B cell (primary cell): Measurements from ENCODE around the gene MRPL4. TPM values are rescaled to one million over a fixed set of nuclear protein-coding genes. Genes with fewer than 3 reads are reported as not detected.
"Not testable (repeated sequence)": the region's sequence is repeated elsewhere in the genome, so short reads cannot be mapped to it uniquely, and the experiment has no call there.

Source experiments
- ATAC-seq: fragments of 200-7000 bp; cut with Tn5 transposase; one replicate; pipeline ENCODE4 v1.10.0; 2021; ENCODE audit warnings: low read depth, mild to moderate bottlenecking, moderate number of reproducible peaks, moderate library complexity
- CTCF ChIA-PET: fragments of 350-600 bp; sonication (Branson Sonifier 250); formaldehyde crosslinking; loops from one replicate; lab custom pipeline; 2021; ENCODE audit warnings: antibody characterized with exemption, inconsistent platforms; lab: Charles Lee
- POLR2A ChIA-PET: fragments of 350-600 bp; sonication (Branson Sonifier 250); formaldehyde crosslinking; loops from one replicate; lab custom pipeline; 2021; ENCODE audit warnings: antibody characterized with exemption; lab: Charles Lee
- DNase-seq: peaks from one replicate; pipeline ENCODE4 v3.0.0; 2013
- H2AFZ ChIP-seq: 2 replicates; pipeline ENCODE4 v1.6.1; 2012; ENCODE audit warnings: mild to moderate bottlenecking, low read depth, low read length; ENCODE audit not compliant: insufficient read depth, poor library complexity, severe bottlenecking
- H3K27ac ChIP-seq, 2 donors: 1 replicate in 1 of 2; 2 replicates in 1 of 2; pipeline ENCODE4 v1.5.1; 2012 to 2013; ENCODE audit warnings: low read length in 2 of 2, mild to moderate bottlenecking in 2 of 2, moderate library complexity in 1 of 2
- H3K27me3 ChIP-seq, 4 experiments: fragments of 200-600 bp in 1 of 4; sonication (generic) in 1 of 4; replicated peaks in 1 of 4; 1 replicate in 2 of 4; 2 replicates in 2 of 4; pipeline versions ENCODE4 v1.6.1 to v1.7.0; 2013 to 2016; ENCODE audit warnings: low read length in 3 of 4, mild to moderate bottlenecking in 2 of 4, mixed read lengths in 1 of 4, moderate library complexity in 1 of 4; ENCODE audit not compliant: insufficient read depth in 4 of 4, control insufficient read depth in 3 of 4; ENCODE audit errors: control extremely low read depth in 1 of 4
- H3K36me3 ChIP-seq, 2 experiments: replicated peaks in 1 of 2; 1 replicate in 1 of 2; 2 replicates in 1 of 2; pipeline versions ENCODE4 v1.6.1 to v1.7.1; 2013; ENCODE audit warnings: low read length in 1 of 2; ENCODE audit not compliant: insufficient read depth in 2 of 2, control insufficient read depth in 1 of 2; ENCODE audit errors: control extremely low read depth in 1 of 2, extremely low read depth in 1 of 2
- H3K4me1 ChIP-seq, 2 donors: fragments of 200-600 bp in 1 of 2; sonication (generic) in 1 of 2; 1 replicate in 1 of 2; 2 replicates in 1 of 2; pipeline versions ENCODE4 v1.5.1 to v1.6.1; 2013 to 2017; ENCODE audit warnings: low read length in 2 of 2; ENCODE audit not compliant: control insufficient read depth in 2 of 2, insufficient read depth in 2 of 2
- H3K4me2 ChIP-seq: replicated peaks from 2 replicates; pipeline ENCODE3; 2012; ENCODE audit warnings: mild to moderate bottlenecking, low read depth, low read length; ENCODE audit not compliant: poor library complexity, severe bottlenecking
- H3K4me3 ChIP-seq, 5 experiments: fragments of 200-600 bp in 1 of 5; sonication (generic) in 1 of 5; 1 replicate in 3 of 5; 2 replicates in 2 of 5; pipeline versions ENCODE4 v1.5.1 to v1.7.0; 2011 to 2016; ENCODE audit warnings: low read length in 4 of 5, mild to moderate bottlenecking in 4 of 5, low read depth in 2 of 5, control low read depth in 1 of 5, moderate library complexity in 1 of 5; ENCODE audit not compliant: insufficient read depth in 1 of 5; ENCODE audit errors: control extremely low read depth in 1 of 5, extremely low read depth in 1 of 5
- H3K79me2 ChIP-seq: fragments of 200-600 bp; sonication (generic); one replicate; pipeline ENCODE4 v1.6.0; 2016; ENCODE audit warnings: low read length; ENCODE audit not compliant: control insufficient read depth, insufficient read depth
- H3K9ac ChIP-seq: fragments of 200-600 bp; sonication (generic); 2 replicates; pipeline ENCODE4 v1.6.1; 2017; ENCODE audit warnings: mild to moderate bottlenecking, low read length, moderate library complexity
- H3K9me3 ChIP-seq, 3 donors: one replicate each; pipeline versions ENCODE4 v1.6.1 to v1.7.1; 2013; ENCODE audit warnings: low read length in 2 of 3; ENCODE audit not compliant: control insufficient read depth in 2 of 3, insufficient read depth in 1 of 3; ENCODE audit errors: control extremely low read depth in 1 of 3
- H4K20me1 ChIP-seq: 2 replicates; pipeline ENCODE4 v1.6.0; 2012; ENCODE audit warnings: mild to moderate bottlenecking, low read length; ENCODE audit not compliant: insufficient read depth, control insufficient read depth, poor library complexity, severe bottlenecking
- H3K27ac Mint-ChIP-seq: one replicate; pipeline ENCODE4 v1.8.0; 2021; ENCODE audit warnings: mixed read lengths
- H3K27me3 Mint-ChIP-seq: one replicate; pipeline ENCODE4 v1.8.0; 2021; ENCODE audit warnings: mixed read lengths
- H3K4me1 Mint-ChIP-seq: one replicate; pipeline ENCODE4 v1.8.0; 2021; ENCODE audit warnings: mixed read lengths
- H3K4me3 Mint-ChIP-seq: one replicate; pipeline ENCODE4 v1.8.0; 2021; ENCODE audit warnings: mixed read lengths
- H3K9me3 Mint-ChIP-seq: one replicate; pipeline ENCODE4 v1.8.0; 2022; ENCODE audit warnings: mixed read lengths; ENCODE audit not compliant: insufficient read depth
- EZH2 ChIP-seq: IDR thresholded peaks from 2 replicates; pipeline ENCODE4 v1.6.1; 2012; ENCODE audit warnings: borderline replicate concordance, low read depth, mild to moderate bottlenecking, moderate library complexity, low read length; ENCODE audit not compliant: insufficient read depth, poor library complexity, severe bottlenecking
- WGBS: methylation state at CpG from one replicate; pipeline ENCODE4 v1.1.5; 2013; ENCODE audit warnings: missing lambda C conversion rate; ENCODE audit not compliant: insufficient coverage; 5-methylcytosine and 5-hydroxymethylcytosine counted together
- intact Hi-C: fragments of 100-400 bp; cut with micrococcal nuclease; formaldehyde crosslinking; loops from one replicate; pipeline ENCODE4 v1.10.0; 2022
- polyA plus RNA-seq: library from polyadenylated mRNA; depleted of rRNA; stranded (reverse); fragments of >200 nt; gene quantifications from 2 replicates; pipeline ENCODE4 v1.2.3, GENCODE V29; 2012
- total RNA-seq, 2 donors: library from RNA; stranded (reverse); fragments of 120-200 nt in 1 of 2; gene quantifications; 1 replicate in 1 of 2; 2 replicates in 1 of 2; pipeline versions ENCODE4 v1.2.3 to v1.2.4, GENCODE V29; 2013 to 2022
- TF ChIP-seq, protein P1 (sequence below): fragments of 200-600 bp; IDR thresholded peaks from one replicate; pipeline ENCODE4 v1.8.0; 2022; ENCODE audit warnings: antibody characterized with exemption, mild to moderate bottlenecking

MRPL4 gene
- total and polyA plus RNA-seq, 2 donors (not counting 1 experiment from before 2014, with no cell fraction given) = 39.8 to 81.1 TPM

DNA sequence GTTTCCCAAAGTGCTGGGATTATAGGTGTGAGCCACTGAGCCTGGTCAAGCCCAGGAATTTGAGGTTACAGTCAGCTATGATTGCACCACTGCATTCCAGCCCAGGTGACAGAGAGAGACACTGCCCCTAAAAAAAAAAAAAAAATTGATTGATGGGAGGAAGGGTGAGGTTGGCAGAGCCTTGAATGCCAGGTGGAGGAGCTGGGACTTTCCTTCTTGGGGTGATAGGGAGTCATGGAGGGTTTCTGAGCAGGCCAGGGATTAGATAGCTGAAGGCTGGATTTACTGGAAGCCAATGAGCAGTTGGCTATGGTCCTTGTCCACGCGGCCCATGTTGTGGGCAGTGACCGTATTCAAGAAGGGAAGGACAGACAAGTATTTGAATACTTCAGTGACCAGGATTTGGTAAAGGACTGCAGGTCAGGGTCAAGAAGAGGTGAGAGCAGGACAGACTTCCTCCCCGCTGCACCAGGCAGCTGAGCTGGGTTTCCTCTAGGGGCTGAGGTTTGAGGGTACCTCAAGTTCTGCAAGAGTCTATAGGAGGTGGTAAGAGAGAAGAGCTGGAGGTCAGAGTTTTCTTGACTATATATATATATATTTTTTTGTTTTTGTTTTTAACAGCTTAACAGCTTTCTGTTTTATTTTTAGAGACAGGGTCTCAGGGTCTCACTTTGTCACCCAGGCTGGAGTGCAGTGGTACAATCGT lies 27.9 kb downstream of the MRPL4 start:
- H3K27me3 Mint-ChIP-seq = no peaks in the 10 kb centered on the region
- WGBS = 43% methylated on average over 4 of the region's 5 CpGs
- H3K9me3 Mint-ChIP-seq = no peaks in the 10 kb centered on the region
- H3K36me3 ChIP-seq = peaks cover 0 to 30% of the 10 kb centered on the region in 2 experiments
- no peaks in the 10 kb centered on the region for H3K79me2 ChIP-seq
- H3K4me3 Mint-ChIP-seq = no peak overlapping the region
- no peak for TF ChIP-seq EZH2
- TF ChIP-seq, protein P1, sequence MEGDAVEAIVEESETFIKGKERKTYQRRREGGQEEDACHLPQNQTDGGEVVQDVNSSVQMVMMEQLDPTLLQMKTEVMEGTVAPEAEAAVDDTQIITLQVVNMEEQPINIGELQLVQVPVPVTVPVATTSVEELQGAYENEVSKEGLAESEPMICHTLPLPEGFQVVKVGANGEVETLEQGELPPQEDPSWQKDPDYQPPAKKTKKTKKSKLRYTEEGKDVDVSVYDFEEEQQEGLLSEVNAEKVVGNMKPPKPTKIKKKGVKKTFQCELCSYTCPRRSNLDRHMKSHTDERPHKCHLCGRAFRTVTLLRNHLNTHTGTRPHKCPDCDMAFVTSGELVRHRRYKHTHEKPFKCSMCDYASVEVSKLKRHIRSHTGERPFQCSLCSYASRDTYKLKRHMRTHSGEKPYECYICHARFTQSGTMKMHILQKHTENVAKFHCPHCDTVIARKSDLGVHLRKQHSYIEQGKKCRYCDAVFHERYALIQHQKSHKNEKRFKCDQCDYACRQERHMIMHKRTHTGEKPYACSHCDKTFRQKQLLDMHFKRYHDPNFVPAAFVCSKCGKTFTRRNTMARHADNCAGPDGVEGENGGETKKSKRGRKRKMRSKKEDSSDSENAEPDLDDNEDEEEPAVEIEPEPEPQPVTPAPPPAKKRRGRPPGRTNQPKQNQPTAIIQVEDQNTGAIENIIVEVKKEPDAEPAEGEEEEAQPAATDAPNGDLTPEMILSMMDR = no peak
- no peaks in the 10 kb centered on the region for H3K27me3 ChIP-seq
- POLR2A ChIA-PET = interaction anchor here (0.6 to 1.1 kb wide), 5 partner anchors 9 to 111 kb away, joined by 3 to 5 read pairs (median 3); partner anchors contain the start of genes ICAM1 and ICAM5
- no peak overlapping the region for H3K9ac ChIP-seq
- ATAC-seq = no peak
- intact Hi-C loops = no loop called here
- no peak overlapping the region for H3K4me3 ChIP-seq
- CTCF ChIA-PET = interaction anchor here (0.6 to 2.7 kb wide), 8 partner anchors 9 to 226 kb away, joined by 3 to 11 read pairs (median 4); partner anchors contain the start of gene ICAM1
- no peaks in the 10 kb centered on the region for H4K20me1 ChIP-seq
- no peak overlapping the region for H2AFZ ChIP-seq
- peak; percentile 24 for DNase-seq
- H3K27ac Mint-ChIP-seq = peak overlapping the region; percentile 73
- H3K4me1 Mint-ChIP-seq = peaks cover 9% of the 10 kb centered on the region
- H3K27ac ChIP-seq = no peak overlapping the region
- H3K9me3 ChIP-seq = no peaks in the 10 kb centered on the region
- no peak overlapping the region for H3K4me2 ChIP-seq
- H3K4me1 ChIP-seq = peaks cover 4 to 5% of the 10 kb centered on the region in 2 donors

DNA sequence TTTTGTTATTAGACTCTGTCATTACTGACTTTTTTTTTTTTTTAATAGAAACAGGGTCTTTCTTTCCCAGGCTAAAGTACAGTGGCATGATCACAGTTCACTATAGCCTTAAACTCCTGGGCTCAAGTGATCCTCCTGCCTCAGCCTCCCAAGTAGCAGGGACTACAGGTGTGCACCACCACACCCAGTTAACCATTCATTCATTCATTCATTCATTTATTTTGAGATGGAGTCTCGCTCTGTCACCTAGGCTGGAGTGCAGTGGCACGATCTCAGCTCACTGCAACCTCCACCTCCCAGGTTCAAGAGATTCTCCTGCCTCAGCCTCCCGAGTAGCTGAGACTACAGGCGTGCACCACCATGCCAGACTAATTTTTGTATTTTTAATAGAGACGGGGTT lies 30.0 kb downstream of the MRPL4 start:
- H4K20me1 ChIP-seq, H3K4me3 ChIP-seq, DNase-seq, POLR2A ChIA-PET, H3K27ac ChIP-seq, H3K27me3 ChIP-seq, H3K9ac ChIP-seq, H3K4me2 ChIP-seq, H3K79me2 ChIP-seq, intact Hi-C loops, ATAC-seq, H3K27me3 Mint-ChIP-seq, H3K27ac Mint-ChIP-seq, H3K4me3 Mint-ChIP-seq, H3K9me3 Mint-ChIP-seq, H2AFZ ChIP-seq, H3K9me3 ChIP-seq: not testable (repeated sequence)
- Histone ChIP-seq H3K4me1 (peaks cover 15 to 16% of the 10 kb centered on the region in 2 donors), H3K36me3 (peaks cover 2 to 39% of the 10 kb centered on the region in 2 experiments)
- peaks cover 22% of the 10 kb centered on the region for H3K4me1 Mint-ChIP-seq
- 100% methylated on average over 2 of the region's 5 CpGs for WGBS
- CTCF ChIA-PET = interaction anchor here (0.6 kb wide), 1 partner anchor 23 kb away, joined by 4 read pairs; no protein-coding TSS in a partner anchor
